CD1c-positive myeloid dendritic cell (primary cell): ENCODE results near the gene WNT9B.
"Not testable (repeated sequence)": the region's sequence is repeated elsewhere in the genome, so short reads cannot be mapped to it uniquely, and the experiment has no call there.

Experiments
- DNase-seq: peaks from one replicate; pipeline ENCODE4 v3.0.0-alpha.2; 2016; ENCODE audit errors: extremely low spot score

Gene WNT9B

GRCh38 chr17:46821482-46822387 is 29.6 kb upstream of the WNT9B start:
- DNase-seq = no peak

GRCh38 chr17:46822388-46822921 is 28.9 kb upstream of the WNT9B start:
- DNase-seq = no peak

GRCh38 chr17:46823657-46824056 is 27.7 kb upstream of the WNT9B start:
- no peak for DNase-seq

GRCh38 chr17:46826116-46826515 is 25.3 kb upstream of the WNT9B start:
- no peak for DNase-seq

- no peak for DNase-seq
Measured at GRCh38 chr17:46827274-46827673, 24.1 kb upstream of the WNT9B start.

GRCh38 chr17:46831573-46832330 is 19.6 kb upstream of the WNT9B start:
- DNase-seq = no peak

- DNase-seq = no peak
Measured at GRCh38 chr17:46832331-46832821, 19.0 kb upstream of the WNT9B start.

- DNase-seq = no peak
Measured at GRCh38 chr17:46832945-46833839, 18.2 kb upstream of the WNT9B start.

- DNase-seq = no peak
Measured at GRCh38 chr17:46833840-46834208, 17.6 kb upstream of the WNT9B start.

- no peak for DNase-seq
Measured at GRCh38 chr17:46834846-46835245, 16.5 kb upstream of the WNT9B start.

GRCh38 chr17:46836500-46836899 is 14.9 kb upstream of the WNT9B start:
- no peak for DNase-seq

- DNase-seq = no peak
Measured at GRCh38 chr17:46837521-46837920, 13.9 kb upstream of the WNT9B start.

- DNase-seq = no peak
Measured at GRCh38 chr17:46839211-46839610, 12.2 kb upstream of the WNT9B start.

GRCh38 chr17:46840596-46840995 is 10.8 kb upstream of the WNT9B start:
- DNase-seq = not testable (repeated sequence)

GRCh38 chr17:46841561-46842379 is 9.6 kb upstream of the WNT9B start:
- peak; percentile 46 for DNase-seq

- no peak for DNase-seq
Measured at GRCh38 chr17:46842835-46843234, 8.5 kb upstream of the WNT9B start.

- DNase-seq = no peak
Measured at GRCh38 chr17:46847204-46848191, 3.9 kb upstream of the WNT9B start.

GRCh38 chr17:46848534-46848933 is 2.8 kb upstream of the WNT9B start:
- no peak for DNase-seq

- no peak for DNase-seq
Measured at GRCh38 chr17:46850688-46851028, 725 bp upstream of the WNT9B start.
